Activated T-helper 2 cell treated with anti-CD3 and anti-CD28 coated beads, Interferon-gamma antibody, Interleukin-2, Interleukin-4, amounts not matched to agents 10 μg/mL and 5 μg/mL and 100 μg/mL, durations not matched to agents 14 hours and 24 hours and 36 hours (primary cell): ENCODE data around the gene NCAPH2. TPM values are rescaled to one million over a fixed set of nuclear protein-coding genes. Genes with fewer than 3 reads are reported as not detected.

Experiments
- DNase-seq: peaks from one replicate; pipeline ENCODE4 v3.0.0; 2021; ENCODE audit warnings: low spot score
- H3K27ac Mint-ChIP-seq: one replicate; pipeline ENCODE4 v1.8.0; 2021; ENCODE audit warnings: mixed read lengths
- H3K27me3 Mint-ChIP-seq: one replicate; pipeline ENCODE4 v1.8.0; 2021; ENCODE audit warnings: low read depth, mixed read lengths
- H3K36me3 Mint-ChIP-seq: one replicate; pipeline ENCODE4 v1.8.0; 2021; ENCODE audit warnings: low read depth, mixed read lengths
- H3K4me1 Mint-ChIP-seq: one replicate; pipeline ENCODE4 v1.8.0; 2021; ENCODE audit warnings: low read depth, mixed read lengths
- H3K4me3 Mint-ChIP-seq: one replicate; pipeline ENCODE4 v1.8.0; 2021; ENCODE audit warnings: low read depth, mild to moderate bottlenecking, moderate library complexity, mixed read lengths
- H3K9me3 Mint-ChIP-seq: one replicate; pipeline ENCODE4 v1.8.0; 2021; ENCODE audit warnings: mixed read lengths
- intact Hi-C: fragments of 100-400 bp; cut with micrococcal nuclease; formaldehyde crosslinking; loops from one replicate; pipeline ENCODE4 v1.15.1; 2023
- total RNA-seq: library from RNA; stranded (reverse); gene quantifications from 2 replicates; pipeline ENCODE4 v1.2.3, GENCODE V29; 2022

The NCAPH2 gene
- total RNA-seq, 1 donor from 2014 or later = 112 TPM

DNA sequence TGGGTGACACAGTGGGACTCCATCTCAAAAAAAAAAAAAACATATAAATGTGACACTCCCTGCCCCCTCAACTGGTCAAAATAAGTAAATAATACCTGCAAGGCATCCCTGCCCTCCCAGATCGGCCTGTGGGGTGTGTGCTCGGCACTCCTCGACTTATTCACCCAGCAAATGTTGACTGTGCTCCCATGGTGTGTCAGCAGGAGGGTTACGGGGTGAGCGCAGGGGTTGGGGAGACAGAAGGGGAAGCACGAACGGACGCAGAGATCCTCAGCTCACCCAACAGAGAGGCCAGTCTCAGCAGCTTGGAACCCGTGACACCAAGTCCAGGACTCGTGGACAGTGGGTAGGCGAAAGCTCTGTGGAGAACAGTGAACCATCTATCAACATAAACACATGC is 28.3 kb upstream of the NCAPH2 start:
- Mint-ChIP-seq H3K4me1 (peaks cover 11% of the 10 kb centered on the region), H3K27me3 (peaks cover 15% of the 10 kb centered on the region), H3K36me3 (no peaks in the 10 kb centered on the region), H3K27ac (no peak overlapping the region), H3K4me3 (peak overlapping the region; percentile 78), H3K9me3 (no peaks in the 10 kb centered on the region)
- no peak for DNase-seq
- intact Hi-C loops = no loop called here

DNA sequence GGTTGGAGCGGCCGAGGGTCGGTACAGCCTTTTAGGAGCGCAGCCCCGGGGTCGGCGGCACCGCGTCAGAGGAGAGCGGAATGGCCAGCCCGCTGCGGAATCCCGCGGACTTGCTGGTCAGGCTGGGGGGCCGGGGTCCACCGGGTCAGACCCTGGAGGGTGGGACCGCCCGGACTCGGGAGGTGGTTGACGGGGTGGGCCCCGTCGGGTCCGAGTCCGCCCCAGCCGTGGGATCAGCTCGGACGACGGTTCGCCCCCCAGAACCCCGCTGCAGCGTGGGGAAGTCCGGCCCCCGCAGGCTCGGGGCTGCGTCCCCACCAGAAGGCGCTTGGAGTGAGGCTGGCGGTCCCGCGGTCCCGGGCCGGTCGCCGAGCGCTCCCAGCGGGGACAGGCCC is 27.0 kb upstream of the NCAPH2 start:
- Mint-ChIP-seq H3K9me3 (no peaks in the 10 kb centered on the region), H3K4me3 (peak overlapping the region; percentile 68), H3K4me1 (peaks cover 7% of the 10 kb centered on the region), H3K27ac (no peak overlapping the region), H3K27me3 (peaks cover 15% of the 10 kb centered on the region), H3K36me3 (no peaks in the 10 kb centered on the region)
- intact Hi-C loops = no loop called here
- DNase-seq = no peak

DNA sequence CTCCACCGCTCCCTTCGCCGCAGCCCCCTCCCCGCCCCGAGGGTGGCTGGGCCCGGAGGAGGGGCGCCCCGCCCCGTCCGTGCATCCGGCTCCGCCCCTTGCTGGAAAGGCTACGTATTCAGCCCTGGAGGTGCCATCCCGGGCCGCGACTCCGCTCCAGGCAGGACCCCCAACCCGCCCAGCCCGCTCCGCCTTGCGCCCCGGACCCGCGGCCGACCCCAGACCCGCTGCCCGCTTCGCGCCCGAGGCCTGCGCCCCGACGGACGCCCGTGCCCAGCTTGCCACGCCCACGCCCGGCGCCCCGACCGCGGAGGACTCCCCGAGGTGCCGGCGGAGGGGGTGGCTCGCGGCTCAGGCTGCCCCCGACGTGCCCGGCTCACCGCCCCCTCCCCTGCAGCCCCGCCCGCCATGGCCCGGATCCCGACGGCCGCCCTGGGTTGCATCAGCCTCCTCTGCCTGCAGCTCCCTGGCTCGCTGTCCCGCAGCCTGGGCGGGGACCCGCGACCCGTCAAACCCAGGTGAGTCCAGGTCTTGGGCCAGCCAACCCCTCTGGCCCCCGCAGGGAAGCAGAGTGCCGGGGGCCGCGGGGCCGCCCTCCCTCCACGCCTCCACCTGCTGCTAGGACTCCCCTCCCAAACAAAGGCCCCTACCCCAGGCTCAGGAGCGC is 26.5 kb upstream of the NCAPH2 start, which contains the start of gene ADM2:
ADM2 (plus strand) TSS at position 104 of the 667 bp plus-strand sequence; CDS start at position 409, 305 bp downstream.
- Mint-ChIP-seq H3K36me3 (no peaks in the 10 kb centered on the region), H3K27ac (peak within 1 kb of the TSS; percentile 38), H3K4me1 (peaks cover 7% of the 10 kb centered on the region), H3K9me3 (no peaks in the 10 kb centered on the region), H3K27me3 (peaks cover 15% of the 10 kb centered on the region), H3K4me3 (peak within 1 kb of the TSS; percentile 78)
- peak; percentile 69 for DNase-seq
- intact Hi-C loops = no loop called here

DNA sequence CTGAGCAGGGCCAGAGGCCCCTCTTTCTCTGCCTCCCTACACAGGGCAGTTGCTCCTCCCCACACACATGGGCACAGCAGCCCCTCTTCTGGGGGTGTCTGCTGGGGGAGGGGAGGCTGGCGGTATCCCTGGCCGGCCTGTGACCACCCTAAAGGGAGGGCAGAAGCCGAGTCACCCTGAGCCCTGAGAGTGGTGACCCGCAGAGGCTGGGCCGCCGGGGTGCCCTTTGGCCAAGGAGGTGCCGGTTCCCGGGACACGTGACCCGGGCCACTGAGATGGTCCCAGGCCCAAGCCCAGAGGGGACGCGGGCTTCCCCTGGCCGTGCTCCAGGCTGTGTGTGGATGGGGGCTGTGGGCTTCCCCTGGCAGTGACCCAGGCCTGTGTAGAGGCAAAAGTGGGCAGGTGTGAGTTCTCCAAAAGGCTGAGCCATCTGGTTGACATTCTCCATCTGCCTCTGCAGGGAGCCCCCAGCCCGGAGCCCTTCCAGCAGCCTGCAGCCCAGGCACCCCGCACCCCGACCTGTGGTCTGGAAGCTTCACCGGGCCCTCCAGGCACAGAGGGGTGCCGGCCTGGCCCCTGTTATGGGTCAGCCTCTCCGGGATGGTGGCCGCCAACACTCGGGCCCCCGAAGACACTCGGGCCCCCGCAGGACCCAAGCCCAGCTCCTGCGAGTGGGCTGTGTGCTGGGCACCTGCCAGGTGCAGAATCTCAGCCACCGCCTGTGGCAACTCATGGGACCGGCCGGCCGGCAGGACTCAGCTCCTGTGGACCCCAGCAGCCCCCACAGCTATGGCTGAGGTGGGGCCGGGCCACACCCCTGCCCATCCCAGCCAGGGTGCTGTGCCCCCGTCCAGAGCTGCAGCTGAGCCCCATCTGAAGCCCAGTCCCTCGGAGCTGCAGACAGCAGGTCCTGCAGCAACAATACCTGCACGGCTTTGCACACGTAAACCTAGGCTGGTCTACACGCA is 25.6 kb upstream of the NCAPH2 start:
- no peaks in the 10 kb centered on the region for H3K9me3 Mint-ChIP-seq
- no peaks in the 10 kb centered on the region for H3K36me3 Mint-ChIP-seq
- H3K4me1 Mint-ChIP-seq = peaks cover 7% of the 10 kb centered on the region
- H3K4me3 Mint-ChIP-seq = peak overlapping the region; percentile 77
- no peak for DNase-seq
- H3K27ac Mint-ChIP-seq = no peak overlapping the region
- H3K27me3 Mint-ChIP-seq = peaks cover 15% of the 10 kb centered on the region
- intact Hi-C loops = no loop called here

DNA sequence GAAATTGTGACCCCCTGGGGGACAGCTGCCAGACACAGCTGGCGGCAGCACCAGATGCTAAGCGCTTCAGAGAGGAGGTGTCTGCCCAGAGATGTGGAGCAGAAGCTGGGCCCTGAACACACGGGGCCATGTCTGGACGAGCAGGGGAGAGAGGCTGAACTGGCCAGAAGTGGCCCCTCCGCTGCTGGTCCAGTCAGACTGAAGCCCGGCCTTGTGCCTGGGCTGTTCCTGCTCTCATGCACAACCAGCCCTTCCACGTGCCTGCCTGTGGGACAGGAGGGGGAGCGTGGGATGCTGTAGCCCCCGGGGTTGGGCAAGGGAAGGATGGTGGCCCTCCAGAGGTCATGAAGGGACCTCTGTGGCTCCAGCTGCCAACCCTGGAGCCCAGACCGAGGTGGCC is 24.9 kb upstream of the NCAPH2 start:
- Mint-ChIP-seq H3K4me3 (peak overlapping the region; percentile 39), H3K36me3 (no peaks in the 10 kb centered on the region), H3K9me3 (no peaks in the 10 kb centered on the region), H3K27me3 (peaks cover 15% of the 10 kb centered on the region), H3K4me1 (peaks cover 7% of the 10 kb centered on the region), H3K27ac (no peak overlapping the region)
- no peak for DNase-seq
- intact Hi-C loops = no loop called here

DNA sequence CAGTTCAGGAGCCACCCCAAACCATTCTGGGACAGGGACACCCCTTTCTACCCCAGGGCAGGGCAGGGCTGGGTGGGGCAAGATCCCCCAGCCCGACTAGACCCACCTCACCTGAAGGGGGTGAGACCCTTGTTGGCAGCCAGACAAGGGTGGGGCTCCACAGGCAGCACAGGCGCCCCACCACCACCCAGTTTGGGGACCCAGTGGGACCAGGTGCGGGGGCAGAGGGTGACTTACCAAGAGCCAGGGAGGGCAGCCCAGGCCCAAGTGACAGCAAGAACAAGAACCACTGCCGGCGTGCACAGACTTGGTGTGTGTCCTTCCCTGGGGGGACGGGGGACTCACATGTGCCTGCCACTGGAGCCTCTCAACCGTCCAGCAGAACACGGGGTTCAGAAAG is 24.5 kb upstream of the NCAPH2 start:
- no peak overlapping the region for H3K4me3 Mint-ChIP-seq
- intact Hi-C loops = no loop called here
- peaks cover 7% of the 10 kb centered on the region for H3K4me1 Mint-ChIP-seq

DNA sequence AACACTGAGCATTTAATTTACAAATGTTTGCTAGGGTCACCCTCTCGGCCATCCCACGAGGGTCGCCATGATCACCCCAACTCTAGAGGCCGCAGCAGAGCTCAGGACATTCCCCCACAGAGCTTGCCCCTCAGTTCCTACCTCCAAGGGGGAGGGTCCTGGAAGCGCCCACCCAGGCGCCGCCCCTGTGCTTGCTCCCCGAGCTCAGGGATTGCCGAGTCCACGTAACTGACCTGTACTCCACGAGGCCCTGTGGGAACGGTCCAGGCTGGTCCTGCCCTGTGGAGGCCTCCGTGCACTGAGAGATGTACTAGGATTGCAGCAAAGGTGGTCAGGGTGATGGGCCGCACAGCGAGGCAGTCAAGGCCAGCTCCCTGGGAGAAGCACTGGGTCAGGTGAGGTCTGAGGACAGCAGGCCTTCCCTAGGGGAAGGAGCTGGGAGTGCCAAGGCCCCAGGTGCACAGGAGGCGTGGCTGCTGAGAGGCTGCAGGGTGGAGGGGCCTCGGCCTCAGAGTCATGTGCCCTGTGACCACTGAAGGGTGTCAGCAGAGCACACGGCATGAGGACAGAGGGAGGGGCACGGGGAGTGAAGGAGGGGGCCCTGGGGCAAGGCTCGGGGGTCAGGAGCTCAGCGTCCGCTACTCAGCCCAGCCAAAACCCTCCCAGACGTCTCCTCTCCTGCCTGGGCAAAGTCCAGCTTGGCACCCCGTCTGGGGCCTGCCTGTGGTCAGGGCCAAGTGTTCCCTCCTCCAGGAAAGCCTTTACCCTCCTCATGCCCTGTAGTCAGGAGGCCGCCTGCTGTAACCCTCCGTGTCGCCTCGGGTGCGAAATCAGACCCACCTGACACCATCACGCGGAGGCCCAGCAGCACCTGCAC is 23.8 kb upstream of the NCAPH2 start:
- Mint-ChIP-seq H3K4me3 (no peak overlapping the region), H3K4me1 (peaks cover 7% of the 10 kb centered on the region), H3K27me3 (peaks cover 12% of the 10 kb centered on the region), H3K27ac (no peak overlapping the region), H3K9me3 (no peaks in the 10 kb centered on the region), H3K36me3 (no peaks in the 10 kb centered on the region)
- intact Hi-C loops = no loop called here
- DNase-seq = no peak

More for the DNA sequence above, 24.5 kb upstream of the NCAPH2 start:
- Mint-ChIP-seq H3K27me3 (peaks cover 15% of the 10 kb centered on the region), H3K27ac (no peak overlapping the region), H3K36me3 (no peaks in the 10 kb centered on the region), H3K9me3 (no peaks in the 10 kb centered on the region)
- no peak for DNase-seq

DNA sequence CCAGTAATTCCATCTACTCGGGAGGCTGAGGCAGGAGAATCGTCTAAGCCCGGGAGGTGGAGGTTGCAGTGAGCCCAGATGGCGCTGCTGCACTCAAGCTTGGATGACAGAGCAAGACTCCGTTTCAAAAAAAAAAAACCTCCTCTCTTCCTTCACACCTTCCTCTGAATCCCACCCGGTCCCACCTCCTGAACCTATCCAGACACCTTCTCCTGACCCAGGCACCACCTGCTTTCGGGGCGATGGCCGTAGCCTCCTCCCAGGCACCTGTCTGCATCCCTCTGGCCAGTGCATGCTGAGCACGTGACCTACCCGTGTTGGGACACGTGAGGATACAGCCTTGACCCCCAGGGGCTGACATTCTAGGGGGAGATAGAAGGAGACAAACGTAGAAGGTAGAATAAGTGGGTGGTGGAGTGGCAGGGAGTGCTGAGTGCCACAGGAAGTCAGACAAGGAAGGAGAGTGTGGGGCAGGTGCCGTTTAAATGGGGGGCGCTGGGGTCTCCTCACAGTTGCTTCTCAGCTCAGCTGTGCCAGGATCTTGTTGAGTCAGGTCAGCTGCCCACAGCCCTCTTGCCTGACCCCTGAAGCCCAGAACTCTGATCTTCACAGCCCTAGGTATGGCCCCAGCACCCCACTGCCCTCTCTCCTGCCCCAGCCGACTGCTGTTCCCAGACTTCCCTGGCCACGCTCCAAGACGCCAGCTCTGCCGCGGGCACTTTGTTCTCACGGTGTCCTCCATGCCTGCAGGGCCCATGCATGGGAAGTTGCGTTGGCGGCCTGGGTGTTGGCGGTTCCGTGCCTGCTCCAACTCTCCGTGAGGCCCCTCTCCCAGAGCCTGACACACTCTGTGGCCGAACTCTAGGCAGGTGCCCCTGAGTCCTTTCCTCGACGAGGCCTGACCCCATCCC is 22.5 kb upstream of the NCAPH2 start:
- Mint-ChIP-seq H3K9me3 (no peaks in the 10 kb centered on the region), H3K36me3 (no peaks in the 10 kb centered on the region), H3K27me3 (no peaks in the 10 kb centered on the region), H3K27ac (no peak overlapping the region), H3K4me1 (peaks cover 2% of the 10 kb centered on the region), H3K4me3 (no peak overlapping the region)
- intact Hi-C loops = no loop called here
- no peak for DNase-seq

DNA sequence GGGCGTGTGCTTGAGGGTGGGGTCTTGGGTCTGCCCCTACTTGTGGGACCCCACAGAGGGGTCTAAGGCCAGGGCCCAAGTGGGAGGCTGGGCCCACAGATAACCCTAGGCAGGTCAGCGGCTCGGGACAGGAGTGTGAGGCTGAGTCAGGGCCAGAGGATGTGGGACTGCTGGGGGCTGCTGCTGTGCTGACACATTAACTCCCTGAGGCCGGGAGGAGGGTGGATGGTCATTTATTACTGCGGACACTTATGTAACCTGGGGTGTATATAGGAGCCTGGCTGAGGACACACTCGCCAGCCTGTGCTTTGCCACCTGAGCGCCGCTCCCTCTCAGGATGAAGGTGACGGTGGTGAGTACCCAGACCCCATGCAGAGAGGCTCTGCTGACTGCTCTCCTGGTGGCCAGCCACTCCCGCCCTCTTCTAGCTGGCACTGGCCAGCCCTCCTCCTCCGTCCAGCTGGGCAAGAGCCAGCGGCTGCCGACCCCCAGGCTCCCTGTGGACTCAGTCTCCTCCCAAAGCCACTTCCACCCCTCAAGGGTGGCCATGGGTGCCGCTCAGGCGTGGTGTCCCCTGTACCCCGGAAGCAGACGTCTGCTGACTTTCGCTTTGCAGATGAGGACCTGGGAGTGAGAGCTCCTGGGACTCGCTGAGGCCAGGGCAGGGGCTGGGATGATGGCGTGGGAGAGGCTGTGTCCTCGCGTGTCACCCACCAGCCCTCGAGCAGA is 21.3 kb upstream of the NCAPH2 start, which contains the start of gene MIOX:
MIOX (plus strand) TSS at position 299 of the 729 bp plus-strand sequence; CDS start at position 338, 39 bp downstream.
- no peak within 1 kb of the TSS for H3K4me3 Mint-ChIP-seq
- intact Hi-C loops = no loop called here
- peaks cover 1% of the 10 kb centered on the region for H3K27me3 Mint-ChIP-seq
- H3K36me3 Mint-ChIP-seq = no peaks in the 10 kb centered on the region
- no peaks in the 10 kb centered on the region for H3K9me3 Mint-ChIP-seq
- H3K27ac Mint-ChIP-seq = no peak within 1 kb of the TSS
- DNase-seq = no peak
- H3K4me1 Mint-ChIP-seq = peaks cover 8% of the 10 kb centered on the region

DNA sequence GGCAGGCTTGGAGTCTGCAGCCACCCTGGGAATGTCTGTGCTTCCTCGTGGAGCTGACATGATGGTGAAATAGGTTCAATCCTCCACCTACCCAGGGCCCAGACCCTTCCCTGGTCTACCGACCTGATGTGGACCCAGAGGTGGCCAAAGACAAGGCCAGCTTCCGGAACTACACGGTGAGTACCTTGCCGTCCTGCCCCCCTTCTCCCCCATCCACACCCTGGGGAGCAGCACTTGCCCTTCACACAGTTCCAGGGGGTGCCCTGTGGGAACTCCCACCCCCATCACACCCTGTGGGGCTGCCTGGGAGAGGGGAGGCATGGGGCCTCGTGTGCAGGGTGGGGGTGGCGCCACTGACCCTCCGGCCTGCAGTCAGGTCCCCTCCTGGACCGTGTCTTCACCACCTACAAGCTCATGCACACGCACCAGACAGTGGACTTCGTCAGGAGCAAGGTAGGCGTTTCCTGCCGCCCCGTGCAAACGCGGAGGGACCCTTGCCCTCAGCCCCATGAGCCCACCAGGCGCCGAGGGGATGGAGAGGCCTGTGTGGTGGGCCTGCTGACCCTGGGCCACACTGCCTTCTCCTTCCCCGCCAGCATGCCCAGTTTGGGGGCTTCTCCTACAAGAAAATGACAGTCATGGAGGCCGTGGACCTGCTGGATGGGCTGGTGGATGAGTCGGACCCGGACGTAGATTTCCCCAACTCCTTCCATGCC is 20.6 kb upstream of the NCAPH2 start:
- Mint-ChIP-seq H3K4me1 (peaks cover 7% of the 10 kb centered on the region), H3K36me3 (no peaks in the 10 kb centered on the region), H3K27ac (no peak overlapping the region), H3K4me3 (no peak overlapping the region), H3K9me3 (no peaks in the 10 kb centered on the region), H3K27me3 (peaks cover 1% of the 10 kb centered on the region)
- intact Hi-C loops = no loop called here
- DNase-seq = no peak
